ENCODE measurements around the gene EIF4E2. TPM values are rescaled to one million over a fixed set of nuclear protein-coding genes. Genes with fewer than 3 reads are reported as not detected.
"Not testable (repeated sequence)": the region's sequence is repeated elsewhere in the genome, so short reads cannot be mapped to it uniquely, and the experiment has no call there.

EIF4E2 gene
- total RNA-seq, 1 donor from 2014 or later, result 68.1 TPM

DNA sequence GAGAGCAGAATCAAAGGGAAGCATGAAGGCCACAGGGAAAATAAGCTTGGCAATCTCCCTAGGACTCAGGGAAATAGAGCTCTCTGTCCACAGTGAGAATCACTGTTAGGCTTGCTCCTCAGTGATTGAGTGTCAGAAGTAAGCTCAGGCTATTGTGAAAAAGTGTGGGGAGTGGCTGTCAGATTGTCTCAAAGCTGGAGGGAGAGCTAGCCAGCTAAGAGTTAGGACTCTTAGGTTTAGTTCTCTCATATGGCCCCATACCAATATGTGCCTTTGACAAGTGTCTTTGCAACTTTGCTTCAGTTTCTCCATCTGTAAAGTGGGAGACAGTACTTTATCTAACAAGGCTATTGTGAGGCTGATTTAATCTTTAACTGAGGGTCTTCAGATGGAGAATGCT, 17.2 kb downstream of the EIF4E2 start:
- intact Hi-C loops (cut with DNase I), result no loop called here
- Histone ChIP-seq H3K4me3 (no peak overlapping the region), H3K36me3 (peaks cover 100% of the 10 kb centered on the region), H3K27me3 (ENCODE audit: low read depth) (no peaks in the 10 kb centered on the region), H3K9me3 (no peaks in the 10 kb centered on the region), H3K27ac (no peak overlapping the region), H3K4me1 (peaks cover 6% of the 10 kb centered on the region)
- DNase-seq (no peak), ATAC-seq (no peak)
- no peak for TF ChIP-seq CTCF (IDR thresholded peaks at IDR 0.05)

DNA sequence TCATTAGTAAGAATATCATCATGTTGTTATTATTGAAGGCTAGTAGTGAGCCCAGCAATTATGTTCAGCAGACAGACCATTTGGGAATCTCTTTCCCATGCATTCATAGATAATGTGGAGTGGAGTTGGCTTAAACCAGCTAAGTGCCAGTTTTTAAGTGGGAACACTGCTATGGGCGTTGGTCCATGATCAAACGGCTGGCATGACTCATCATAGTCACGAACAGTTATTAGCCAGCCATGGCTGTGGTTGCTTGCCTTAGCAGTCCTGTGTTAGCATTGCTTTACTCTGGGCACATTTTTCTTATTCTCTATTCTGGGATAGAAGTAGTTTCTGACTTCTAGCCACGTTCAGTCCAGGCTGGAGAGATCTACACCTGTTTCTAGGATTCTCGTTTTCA, 17.7 kb downstream of the EIF4E2 start:
- TF ChIP-seq CTCF (IDR thresholded peaks at IDR 0.05), result no peak
- DNase-seq (no peak), ATAC-seq (peak; percentile 49 to 50)
- intact Hi-C loops (cut with DNase I), result no loop called here
- Histone ChIP-seq H3K4me1 (peaks cover 6% of the 10 kb centered on the region), H3K27me3 (ENCODE audit: low read depth) (no peaks in the 10 kb centered on the region), H3K4me3 (no peak overlapping the region), H3K9me3 (no peaks in the 10 kb centered on the region), H3K27ac (no peak overlapping the region), H3K36me3 (peaks cover 100% of the 10 kb centered on the region)

DNA sequence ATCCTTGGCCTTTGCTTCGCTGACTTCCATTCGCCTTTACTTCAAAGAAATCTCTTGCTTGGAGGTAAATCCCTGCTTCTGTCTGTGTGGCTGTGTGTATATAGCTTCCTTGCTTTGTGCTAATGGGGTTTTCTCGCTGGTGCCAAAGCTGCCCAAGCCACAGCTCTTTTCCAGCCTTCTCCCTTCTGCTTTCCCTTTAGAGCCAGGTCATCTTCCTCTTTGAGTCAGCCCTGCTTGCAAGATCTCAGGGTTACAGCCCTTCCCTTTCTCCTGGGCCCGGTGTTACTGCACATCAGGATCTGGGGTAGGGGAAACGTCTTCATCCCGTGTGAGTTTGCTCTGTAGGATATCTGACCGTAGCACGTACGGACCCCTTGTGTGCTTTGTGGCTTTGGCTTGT, 19.1 kb downstream of the EIF4E2 start:
- ATAC-seq (no peak), DNase-seq (no peak)
- H3K27me3 ChIP-seq (ENCODE audit: low read depth), result no peaks in the 10 kb centered on the region
- H3K9me3 ChIP-seq, result no peaks in the 10 kb centered on the region
- H3K36me3 ChIP-seq, result peaks cover 99% of the 10 kb centered on the region
- H3K27ac ChIP-seq, result no peak overlapping the region
- TF ChIP-seq CTCF (IDR thresholded peaks at IDR 0.05), result no peak
- intact Hi-C loops (cut with DNase I), result no loop called here
- H3K4me1 ChIP-seq, result peaks cover 6% of the 10 kb centered on the region
- H3K4me3 ChIP-seq, result no peak overlapping the region

DNA sequence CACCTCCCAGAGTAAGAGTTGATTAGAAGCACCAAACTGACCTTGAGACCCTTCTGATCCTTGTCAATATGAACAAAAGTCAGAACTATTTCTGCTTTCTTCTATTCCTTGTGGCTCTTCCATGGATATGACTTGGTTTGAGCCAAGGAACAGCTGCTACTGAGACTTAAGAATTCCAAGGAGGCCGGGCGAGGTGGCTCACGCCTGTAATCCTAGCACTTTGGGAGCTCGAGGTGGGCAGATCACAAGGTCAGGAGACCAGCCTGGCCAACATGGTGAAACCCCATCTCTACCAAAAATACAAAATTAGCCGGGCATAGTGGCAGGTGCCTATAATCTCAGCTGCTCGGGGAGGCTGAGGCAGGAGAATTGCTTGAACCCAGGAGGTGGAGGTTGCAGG, 20.0 kb downstream of the EIF4E2 start:
- ATAC-seq; H3K4me1 ChIP-seq; intact Hi-C loops (cut with DNase I); H3K27ac ChIP-seq; DNase-seq; H3K9me3 ChIP-seq; H3K27me3 ChIP-seq (ENCODE audit: low read depth); H3K4me3 ChIP-seq: not testable (repeated sequence)
- H3K36me3 ChIP-seq, result peaks cover 99% of the 10 kb centered on the region

DNA sequence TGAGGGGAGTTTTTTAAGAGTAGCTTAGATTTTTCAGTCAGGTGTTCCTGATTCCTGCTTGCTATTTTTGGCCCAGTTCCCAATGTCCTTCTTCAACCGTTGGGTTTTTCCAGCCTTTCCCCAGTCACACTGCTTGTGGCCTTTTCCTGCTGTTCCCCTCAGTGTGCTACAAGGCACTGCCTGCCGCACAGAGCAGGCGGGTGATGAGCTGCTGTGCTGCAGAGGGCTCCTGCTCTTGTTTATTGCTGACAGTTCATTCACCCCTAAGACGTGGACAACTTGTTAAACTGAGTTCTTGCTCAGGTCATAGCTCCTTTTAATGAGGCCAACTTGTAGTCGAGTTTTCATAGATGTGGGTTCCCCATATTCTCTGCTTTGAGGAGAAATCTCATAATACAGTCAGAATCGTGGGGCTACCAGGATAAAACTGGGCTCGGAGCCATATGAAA, 20.6 kb downstream of the EIF4E2 start:
- Histone ChIP-seq H3K27ac (no peak overlapping the region), H3K4me1 (peaks cover 6% of the 10 kb centered on the region)
- ATAC-seq, result peak in 1 of 2 donors; percentile 43

DNA sequence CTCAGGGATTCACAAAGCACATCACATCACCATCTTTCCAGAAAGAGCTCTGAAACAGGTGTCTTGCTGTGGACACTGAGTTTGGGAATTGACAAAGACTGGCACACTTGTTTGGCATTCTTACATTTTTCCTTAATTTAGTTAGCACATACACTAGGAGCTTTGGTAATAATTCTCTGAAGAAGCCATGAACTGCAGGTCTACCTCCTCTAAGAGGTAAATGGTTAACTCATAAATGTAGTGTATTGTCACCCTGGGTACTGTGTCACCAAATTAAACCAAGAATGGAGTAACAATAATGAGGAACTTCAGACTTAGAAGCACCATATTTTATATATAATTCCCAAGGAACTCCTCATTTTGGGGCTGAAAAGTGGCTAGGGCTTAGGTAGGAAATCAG, 22.6 kb downstream of the EIF4E2 start:
- H3K27ac ChIP-seq, result no peak overlapping the region

More for the DNA sequence above, 20.6 kb downstream of the EIF4E2 start:
- no peaks in the 10 kb centered on the region for H3K9me3 ChIP-seq
- no peak for DNase-seq
- no peak overlapping the region for H3K4me3 ChIP-seq
- no peak for TF ChIP-seq CTCF (IDR thresholded peaks at IDR 0.05)
- intact Hi-C loops (cut with DNase I), result no loop called here
- H3K36me3 ChIP-seq, result peaks cover 98% of the 10 kb centered on the region
- no peaks in the 10 kb centered on the region for H3K27me3 ChIP-seq (ENCODE audit: low read depth)

More for the DNA sequence above, 22.6 kb downstream of the EIF4E2 start:
- Histone ChIP-seq H3K4me1 (peaks cover 6% of the 10 kb centered on the region), H3K4me3 (no peak overlapping the region), H3K27me3 (ENCODE audit: low read depth) (no peaks in the 10 kb centered on the region), H3K9me3 (no peaks in the 10 kb centered on the region), H3K36me3 (peaks cover 95% of the 10 kb centered on the region)
- intact Hi-C loops (cut with DNase I), result no loop called here
- DNase-seq (no peak), ATAC-seq (no peak)
- TF ChIP-seq CTCF (IDR thresholded peaks at IDR 0.05), result no peak

Measured in lower lobe of right lung (tissue), 2 donors.